MM.1S (cell line): ENCODE measurements around the gene DIPK1B.
"Not testable (repeated sequence)": the region's sequence is repeated elsewhere in the genome, so short reads cannot be mapped to it uniquely, and the experiment has no call there.

Experiments used
- DNase-seq: peaks from one replicate; pipeline ENCODE4 v3.0.0-alpha.2; 2015
- H2AFZ ChIP-seq: fragments of 300-600 bp; sonication (generic); 2 replicates; pipeline ENCODE4 v1.6.0; 2016; ENCODE audit warnings: antibody characterized with exemption, low read length
- H3F3A ChIP-seq: fragments of 300-600 bp; sonication (generic); 2 replicates; pipeline ENCODE4 v1.6.1; 2016; ENCODE audit warnings: mild to moderate bottlenecking, antibody characterized with exemption, low read length, moderate library complexity, mixed read lengths; ENCODE audit not compliant: insufficient read depth
- H3K27ac ChIP-seq: fragments of 300-600 bp; sonication (generic); 2 replicates; pipeline ENCODE4 v1.5.1; 2016; ENCODE audit warnings: mild to moderate bottlenecking, low read length
- H3K27me3 ChIP-seq: fragments of 300-600 bp; sonication (generic); replicated peaks from 2 replicates; pipeline ENCODE4 v1.6.0; 2016; ENCODE audit warnings: low read length; ENCODE audit not compliant: insufficient read depth
- H3K36me3 ChIP-seq: fragments of 300-600 bp; sonication (generic); replicated peaks from 2 replicates; pipeline ENCODE4 v1.6.1; 2016; ENCODE audit warnings: mild to moderate bottlenecking, low read length, mixed read lengths; ENCODE audit not compliant: insufficient read depth
- H3K4me1 ChIP-seq: fragments of 300-600 bp; sonication (generic); 2 replicates; pipeline ENCODE4 v1.6.1; 2016; ENCODE audit warnings: low read length, mixed read lengths
- H3K4me2 ChIP-seq: fragments of 300-600 bp; sonication (generic); 2 replicates; pipeline ENCODE4 v1.6.0; 2016; ENCODE audit warnings: low read depth, low read length
- H3K4me3 ChIP-seq: fragments of 300-600 bp; sonication (generic); 2 replicates; pipeline ENCODE4 v1.5.1; 2016; ENCODE audit warnings: low read length, mixed read lengths
- H3K79me2 ChIP-seq: fragments of 300-600 bp; sonication (generic); 2 replicates; pipeline ENCODE4 v1.6.1; 2016; ENCODE audit warnings: mixed run types, low read length, mixed read lengths
- H3K9ac ChIP-seq: fragments of 300-600 bp; sonication (generic); 2 replicates; pipeline ENCODE4 v1.6.1; 2016; ENCODE audit warnings: low read length, mixed read lengths
- H3K9me2 ChIP-seq: fragments of 300-600 bp; sonication (generic); replicated peaks from 2 replicates; pipeline ENCODE4 v1.6.1; 2016; ENCODE audit warnings: mild to moderate bottlenecking, low read length, mixed read lengths; ENCODE audit not compliant: insufficient read depth
- H3K9me3 ChIP-seq: fragments of 300-600 bp; sonication (generic); replicated peaks from 2 replicates; pipeline ENCODE4 v1.6.1; 2016; ENCODE audit warnings: mild to moderate bottlenecking, low read length, mixed read lengths; ENCODE audit not compliant: insufficient read depth
- H4K20me1 ChIP-seq: fragments of 300-600 bp; sonication (generic); 2 replicates; pipeline ENCODE4 v1.6.1; 2016; ENCODE audit warnings: mild to moderate bottlenecking, low read length, moderate library complexity, mixed read lengths; ENCODE audit not compliant: insufficient read depth
- EZH2 ChIP-seq: fragments of 300-600 bp; sonication (generic); optimal IDR thresholded peaks from 2 replicates; pipeline ENCODE3; 2017; ENCODE audit warnings: low read depth, mild to moderate bottlenecking, antibody characterized with exemption, low read length, mixed read lengths
- EZH2phosphoT487 ChIP-seq: fragments of 300-600 bp; sonication (generic); IDR thresholded peaks from 2 replicates; pipeline ENCODE4 v1.6.1; 2018; ENCODE audit warnings: antibody characterized with exemption, low read length
- TF ChIP-seq, protein P1 (sequence below): fragments of 300-600 bp; sonication (generic); IDR thresholded peaks from 2 replicates; pipeline ENCODE4 v1.5.1; 2016; ENCODE audit warnings: antibody characterized with exemption, low read length, mixed read lengths

Gene DIPK1B

DNA sequence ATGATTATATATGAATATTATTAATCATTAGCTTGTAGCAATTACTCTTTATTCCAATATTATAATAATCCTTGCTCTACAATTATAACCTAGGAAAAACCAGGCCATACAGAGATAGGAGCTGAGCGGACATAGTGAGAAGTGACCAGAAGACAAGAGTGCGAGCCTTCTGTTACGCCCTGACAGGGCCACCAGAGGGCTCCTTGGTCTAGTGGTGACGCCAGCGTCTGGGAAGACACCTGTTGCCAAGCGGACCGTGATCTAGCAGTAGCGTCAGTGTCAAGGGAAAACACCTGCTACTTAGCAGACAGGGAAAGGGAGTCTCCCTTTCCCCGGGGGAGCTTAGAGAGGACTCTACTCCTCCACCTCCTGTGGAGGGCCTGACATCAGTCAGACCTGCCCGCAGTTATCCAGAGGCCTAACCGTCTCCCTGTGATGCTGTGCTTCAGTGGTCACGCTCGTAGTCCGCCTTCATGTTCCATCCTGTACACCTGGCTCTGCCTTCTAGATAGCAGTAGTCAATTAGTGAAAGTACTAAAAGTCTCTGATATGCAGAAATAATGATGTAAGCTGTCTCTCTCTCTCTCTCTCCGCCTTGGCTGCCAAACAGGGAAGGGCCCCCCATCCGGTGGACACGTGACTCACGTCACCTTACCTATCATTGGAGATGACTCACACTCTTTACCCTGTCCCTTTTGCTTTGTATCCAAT, 54.2 kb downstream of the DIPK1B start:
- peak overlapping the region; percentile 70; the same call in 1 of the 2 replicates for H3K27ac ChIP-seq
- H3K9me3 ChIP-seq, H3K9me2 ChIP-seq, H2AFZ ChIP-seq, H4K20me1 ChIP-seq, H3K79me2 ChIP-seq, H3K36me3 ChIP-seq, H3K9ac ChIP-seq: not testable (repeated sequence)
- H3K4me2 ChIP-seq, result peak overlapping the region; percentile 94
- peaks cover 28% of the 10 kb centered on the region for H3F3A ChIP-seq
- TF ChIP-seq, protein P1, sequence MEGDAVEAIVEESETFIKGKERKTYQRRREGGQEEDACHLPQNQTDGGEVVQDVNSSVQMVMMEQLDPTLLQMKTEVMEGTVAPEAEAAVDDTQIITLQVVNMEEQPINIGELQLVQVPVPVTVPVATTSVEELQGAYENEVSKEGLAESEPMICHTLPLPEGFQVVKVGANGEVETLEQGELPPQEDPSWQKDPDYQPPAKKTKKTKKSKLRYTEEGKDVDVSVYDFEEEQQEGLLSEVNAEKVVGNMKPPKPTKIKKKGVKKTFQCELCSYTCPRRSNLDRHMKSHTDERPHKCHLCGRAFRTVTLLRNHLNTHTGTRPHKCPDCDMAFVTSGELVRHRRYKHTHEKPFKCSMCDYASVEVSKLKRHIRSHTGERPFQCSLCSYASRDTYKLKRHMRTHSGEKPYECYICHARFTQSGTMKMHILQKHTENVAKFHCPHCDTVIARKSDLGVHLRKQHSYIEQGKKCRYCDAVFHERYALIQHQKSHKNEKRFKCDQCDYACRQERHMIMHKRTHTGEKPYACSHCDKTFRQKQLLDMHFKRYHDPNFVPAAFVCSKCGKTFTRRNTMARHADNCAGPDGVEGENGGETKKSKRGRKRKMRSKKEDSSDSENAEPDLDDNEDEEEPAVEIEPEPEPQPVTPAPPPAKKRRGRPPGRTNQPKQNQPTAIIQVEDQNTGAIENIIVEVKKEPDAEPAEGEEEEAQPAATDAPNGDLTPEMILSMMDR, result peak; percentile 41
- peak; percentile 80 for DNase-seq
- peaks cover 17% of the 10 kb centered on the region for H3K4me1 ChIP-seq
- peak overlapping the region; percentile 59; the same call in 1 of the 2 replicates for H3K4me3 ChIP-seq
- H3K27me3 ChIP-seq, result peaks cover 16% of the 10 kb centered on the region

- no peak overlapping the region for H3K9ac ChIP-seq
- no peak overlapping the region for H2AFZ ChIP-seq
- peak; percentile 28 for DNase-seq
- H3K9me3 ChIP-seq, result no peaks in the 10 kb centered on the region
- H3K79me2 ChIP-seq, result no peaks in the 10 kb centered on the region
- no peaks in the 10 kb centered on the region for H4K20me1 ChIP-seq
- no peak overlapping the region for H3K4me2 ChIP-seq
- peaks cover 21% of the 10 kb centered on the region for H3K27me3 ChIP-seq
- H3K9me2 ChIP-seq, result no peaks in the 10 kb centered on the region
- H3K36me3 ChIP-seq, result no peaks in the 10 kb centered on the region
- H3F3A ChIP-seq, result peaks cover 28% of the 10 kb centered on the region
- H3K27ac ChIP-seq, result no peak overlapping the region
- peaks cover 20% of the 10 kb centered on the region for H3K4me1 ChIP-seq
- TF ChIP-seq, protein P1, result peak; percentile 43
- TF ChIP-seq EZH2phosphoT487 (no peak), EZH2 (no peak)
- no peak overlapping the region for H3K4me3 ChIP-seq
Measured at GRCh38 chr9:136769710-136770191, 57.4 kb downstream of the DIPK1B start.

GRCh38 chr9:136771907-136772415, 59.6 kb downstream of the DIPK1B start:
- Histone ChIP-seq H3K4me3 (no peak overlapping the region), H3K9me2 (no peaks in the 10 kb centered on the region), H3K27ac (no peak overlapping the region), H3K4me1 (peaks cover 18% of the 10 kb centered on the region), H3K9me3 (no peaks in the 10 kb centered on the region), H3K9ac (no peak overlapping the region), H3F3A (peaks cover 14% of the 10 kb centered on the region), H3K36me3 (no peaks in the 10 kb centered on the region), H3K79me2 (no peaks in the 10 kb centered on the region), H4K20me1 (no peaks in the 10 kb centered on the region), H3K4me2 (no peak overlapping the region), H2AFZ (no peak overlapping the region), H3K27me3 (peaks cover 21% of the 10 kb centered on the region)
- no peak for DNase-seq
- TF ChIP-seq EZH2phosphoT487 (no peak), EZH2 (no peak)
- TF ChIP-seq, protein P1, result no peak
